Mucosa of gallbladder (tissue), 1 donor: Measurements from ENCODE around the gene STRN4. TPM values are rescaled to one million over a fixed set of nuclear protein-coding genes. Genes with fewer than 3 reads are reported as not detected.
"Not testable (repeated sequence)": the region's sequence is repeated elsewhere in the genome, so short reads cannot be mapped to it uniquely, and the experiment has no call there.

Experiments used
- DNase-seq: peaks from one replicate; pipeline ENCODE4 v3.0.0-alpha.2; 2020; ENCODE audit warnings: low spot score
- total RNA-seq: library from RNA; stranded (reverse); gene quantifications from one replicate; pipeline ENCODE4 v1.2.1, GENCODE V29; 2021
- donor health status: DM: no; HTN: no; CAD: no.

The STRN4 gene
- total RNA-seq, 1 donor from 2014 or later: 83.9 TPM

- DNase-seq: peak; percentile 93
These were observed 32.3 kb downstream of the STRN4 start for GRCh38 chr19:46713781-46714443.

DNA sequence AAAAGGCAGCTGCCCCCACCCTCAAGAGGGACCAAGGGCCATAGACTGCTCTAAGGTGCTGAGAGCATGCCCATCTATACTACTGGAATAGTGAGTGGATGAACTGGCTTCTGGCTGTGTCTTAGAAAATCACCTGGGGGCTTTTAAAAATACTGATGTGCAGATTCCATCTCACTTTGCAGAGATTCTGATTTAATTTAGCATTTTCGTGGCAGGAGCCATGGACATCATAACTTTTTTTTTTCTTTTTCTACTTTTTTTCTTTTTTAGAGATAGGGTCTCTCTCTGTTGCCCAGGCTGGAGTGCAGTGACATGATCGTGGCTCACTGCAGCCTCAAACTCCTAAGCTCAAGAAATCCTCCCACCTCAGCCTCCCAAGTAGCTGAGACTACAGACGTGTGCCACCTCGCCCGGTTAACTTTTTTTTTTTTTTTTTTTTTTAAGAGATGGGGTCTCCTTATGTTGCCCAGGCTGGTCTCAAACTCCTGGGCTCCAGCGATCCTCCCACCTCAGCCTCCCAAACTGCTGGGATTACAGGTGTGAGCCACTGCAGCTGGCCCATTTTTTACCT lies 33.4 kb downstream of the STRN4 start:
- not testable (repeated sequence) for DNase-seq

- DNase-seq: no peak
These were observed 35.6 kb downstream of the STRN4 start for GRCh38 chr19:46710687-46711086.

- peak; percentile 72 for DNase-seq
These were observed 41.7 kb downstream of the STRN4 start for GRCh38 chr19:46704379-46705076.

- DNase-seq: no peak
These were observed 45.5 kb downstream of the STRN4 start for GRCh38 chr19:46700704-46701103.

DNA sequence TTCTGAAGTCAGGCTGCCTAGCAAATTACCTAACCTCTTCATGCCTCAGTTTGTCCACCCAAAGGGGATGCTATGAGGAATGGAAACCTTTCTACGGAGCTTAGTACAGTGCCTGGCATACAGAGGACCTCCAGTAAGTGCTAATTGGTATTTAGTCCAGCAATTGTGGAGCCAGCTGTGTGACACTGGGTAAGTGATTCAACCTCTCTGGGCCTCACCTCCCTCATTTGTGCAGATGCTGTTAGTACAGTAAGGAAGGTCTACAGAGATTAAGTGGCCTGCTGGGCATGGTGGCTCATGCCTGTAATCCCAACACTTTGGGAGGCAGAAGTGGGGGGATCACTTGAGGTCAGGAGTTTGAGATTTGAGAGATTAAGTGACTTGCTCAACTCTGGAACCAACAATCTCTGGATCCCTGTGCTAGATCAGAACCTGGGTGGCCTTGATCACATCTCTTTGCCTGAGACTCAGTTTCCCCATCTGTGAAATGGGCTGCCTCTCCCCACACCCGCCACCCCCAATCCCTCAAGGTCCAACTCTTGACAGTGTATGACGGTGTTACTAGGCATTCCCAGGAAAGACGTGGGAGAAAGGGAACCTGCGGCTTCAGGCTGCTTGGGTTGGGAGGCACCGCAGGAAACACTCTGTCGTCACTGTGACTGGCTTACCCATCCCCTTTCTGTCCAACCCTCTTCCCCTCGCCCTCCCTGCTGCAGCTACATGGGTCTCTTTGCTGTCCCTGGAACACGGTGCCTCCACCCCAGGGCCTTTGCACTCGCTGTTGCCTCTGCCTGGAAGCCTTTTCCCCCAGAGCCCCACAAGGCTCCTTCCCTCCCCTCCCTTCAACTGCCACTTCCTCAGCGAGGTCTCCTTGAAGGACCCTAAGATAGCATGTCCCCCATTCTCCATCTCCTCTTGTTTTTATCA lies 47.6 kb downstream of the STRN4 start:
- no peak for DNase-seq

- DNase-seq: peak; percentile 86
These were observed 48.9 kb downstream of the STRN4 start for GRCh38 chr19:46697204-46697960.

GRCh38 chr19:46696866-46697203 lies 49.4 kb downstream of the STRN4 start:
- DNase-seq: no peak

DNA sequence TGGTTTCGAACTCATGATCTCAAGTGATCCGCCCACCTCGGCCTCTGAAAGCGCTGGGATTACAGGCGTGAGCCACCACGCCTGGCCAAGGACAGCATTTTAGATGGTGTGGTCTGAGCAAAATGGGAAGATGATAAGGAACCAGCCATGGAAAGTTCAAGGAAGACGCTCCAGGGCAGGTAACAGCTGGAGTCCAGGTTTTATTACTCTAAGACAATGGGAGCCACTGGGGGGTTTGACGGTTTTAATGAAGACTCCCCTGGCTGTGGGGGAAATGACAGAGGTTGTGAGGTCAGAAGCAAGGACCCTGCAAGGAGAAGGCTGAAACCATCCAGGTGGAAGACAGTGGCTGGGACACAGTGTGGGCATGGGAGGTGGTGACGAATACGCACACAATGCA lies 50.2 kb downstream of the STRN4 start:
- DNase-seq: no peak

GRCh38 chr19:46693760-46694159 lies 52.5 kb downstream of the STRN4 start:
- no peak for DNase-seq

GRCh38 chr19:46692918-46693722 lies 53.1 kb downstream of the STRN4 start:
- DNase-seq: no peak

DNA sequence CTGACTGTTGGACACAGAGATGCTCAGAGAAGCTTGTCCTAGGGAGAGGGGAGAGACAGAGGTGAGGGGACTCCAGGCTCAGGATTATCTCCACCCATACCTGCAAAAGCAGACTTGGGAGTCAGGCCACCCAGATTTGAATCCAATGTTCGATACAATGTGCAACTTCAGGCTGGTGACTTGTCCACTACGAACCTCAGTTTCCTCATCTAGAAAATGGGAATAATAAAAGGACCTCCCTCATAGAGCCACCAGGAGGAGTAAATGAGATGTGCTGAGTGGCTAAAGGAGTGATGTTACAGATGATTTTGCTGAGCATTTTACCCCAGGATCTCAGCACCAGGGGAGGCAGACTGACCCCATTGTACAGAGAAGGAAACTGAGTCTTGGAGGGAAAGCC lies 54.3 kb downstream of the STRN4 start:
- DNase-seq: no peak

- DNase-seq: no peak
These were observed 55.1 kb downstream of the STRN4 start for GRCh38 chr19:46691104-46691503.

DNA sequence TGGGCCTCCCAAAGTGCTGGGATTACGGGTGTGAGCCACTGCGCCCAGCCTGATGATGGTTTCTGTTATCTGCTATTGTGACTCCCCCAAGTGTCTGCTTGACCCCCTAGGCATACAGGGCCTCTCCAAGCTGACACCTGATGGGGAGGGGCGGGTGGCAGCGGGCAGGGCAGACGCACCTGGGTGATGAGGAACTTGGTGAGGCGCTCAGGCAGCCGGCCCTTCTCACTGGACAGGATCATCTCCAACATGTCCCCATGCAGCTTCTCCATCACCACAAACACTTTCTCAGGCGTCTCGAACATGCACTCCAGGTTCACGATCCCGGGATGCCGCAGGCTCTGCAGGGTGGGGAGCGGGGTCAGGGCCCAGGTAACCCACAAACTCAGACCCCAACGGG lies 56.9 kb downstream of the STRN4 start:
- DNase-seq: no peak

GRCh38 chr19:46687438-46688145 lies 58.7 kb downstream of the STRN4 start:
- no peak for DNase-seq

DNA sequence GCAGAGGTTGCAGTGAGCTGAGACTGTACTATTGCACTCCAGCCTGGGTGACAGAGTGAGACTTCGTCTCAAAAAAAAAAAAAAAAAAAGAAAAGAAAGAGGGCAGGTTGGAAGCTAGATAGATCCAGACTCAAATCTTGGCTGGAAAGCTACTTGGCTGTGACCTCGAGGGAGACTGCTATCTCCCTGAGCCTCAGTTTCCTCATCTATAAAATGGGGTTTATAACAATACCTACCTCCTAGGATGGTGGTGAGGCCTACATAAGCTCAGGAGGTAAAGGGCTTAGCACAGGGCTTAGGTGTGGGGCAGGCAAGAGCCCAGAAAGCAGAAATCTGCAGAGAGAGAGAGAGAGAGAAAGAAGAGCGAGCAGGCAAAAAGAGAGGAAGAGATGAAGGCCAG lies 61.1 kb downstream of the STRN4 start:
- DNase-seq: no peak

DNA sequence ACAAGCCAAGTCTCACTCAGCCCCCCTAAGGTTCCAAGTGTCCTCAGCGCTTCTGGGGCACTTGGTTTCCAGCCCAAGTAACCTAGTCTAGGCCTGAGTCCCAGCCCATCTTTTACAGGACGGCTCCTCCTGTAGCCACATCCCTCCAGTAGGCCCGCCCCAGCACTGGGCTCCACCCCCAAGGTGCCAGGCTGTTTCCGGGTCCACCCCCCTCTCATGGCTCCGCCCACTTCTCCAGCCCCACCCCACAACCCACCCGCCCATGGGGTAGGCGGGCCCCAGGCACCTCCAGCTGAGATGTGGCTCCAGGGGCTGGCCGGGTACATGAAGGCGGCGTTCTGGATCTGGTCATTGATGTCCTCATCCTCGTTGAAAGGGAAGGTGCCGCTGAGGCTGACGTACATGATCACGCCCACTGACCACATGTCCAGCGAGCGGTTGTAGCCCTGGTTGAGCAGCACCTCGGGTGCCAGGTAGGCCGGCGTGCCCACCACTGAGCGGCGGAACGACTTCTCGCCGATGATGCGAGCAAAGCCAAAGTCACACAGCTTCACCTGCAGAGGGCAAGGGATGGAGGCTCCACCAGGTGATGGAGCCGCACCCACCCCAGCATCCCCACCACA lies 68.0 kb downstream of the STRN4 start:
- no peak for DNase-seq

GRCh38 chr19:46674416-46675178 lies 71.7 kb downstream of the STRN4 start:
- DNase-seq: no peak

- no peak for DNase-seq
These were observed 75.4 kb downstream of the STRN4 start for GRCh38 chr19:46670813-46671212.
